OCI-LY7 (cell line): ENCODE results near the gene DIAPH1. TPM values are rescaled to one million over a fixed set of nuclear protein-coding genes. Genes with fewer than 3 reads are reported as not detected.
A peak's percentile ranks its signal among the peaks of the same experiment; 100 is the strongest.

Experiments used
- BruUV-seq: library from RNA; stranded (reverse); fragments of 400-500 nt; replicated peaks from 2 replicates; lab custom pipeline; 2021; lab: Mats Ljungman, UMichigan
- CTCF ChIA-PET: fragments of 300-600 bp; sonication (Branson Sonifier 250); formaldehyde crosslinking; loops from one replicate; lab custom pipeline; 2022; ENCODE audit warnings: antibody characterized with exemption; ENCODE audit not compliant: unreplicated experiment; lab: Charles Lee
- POLR2A ChIA-PET: fragments of 300-600 bp; sonication (Branson Sonifier 250); formaldehyde crosslinking; loops from one replicate; lab custom pipeline; 2022; ENCODE audit warnings: antibody characterized with exemption; lab: Charles Lee
- DNase-seq: peaks from one replicate; pipeline ENCODE4 v3.0.0-alpha.2; 2015; ENCODE audit warnings: low spot score
- H2AFZ ChIP-seq: fragments of 200-600 bp; sonication (generic), shearing (Covaris generic); 2 replicates; pipeline ENCODE4 v1.6.1; 2014; ENCODE audit warnings: mild to moderate bottlenecking, antibody characterized with exemption, low read length, moderate library complexity
- H3K27ac ChIP-seq: fragments of 200-600 bp; sonication (generic); 2 replicates; pipeline ENCODE4 v1.5.1; 2014; ENCODE audit warnings: mixed run types, low read depth, mild to moderate bottlenecking, moderate library complexity, low read length, inconsistent platforms; ENCODE audit not compliant: poor library complexity, severe bottlenecking
- H3K36me3 ChIP-seq: fragments of 200-600 bp; sonication (generic); 2 replicates; pipeline ENCODE4 v1.6.1; 2014; ENCODE audit warnings: mild to moderate bottlenecking, antibody characterized with exemption, low read length, moderate library complexity, mixed read lengths; ENCODE audit not compliant: insufficient read depth
- H3K4me1 ChIP-seq: fragments of 200-600 bp; sonication (generic); 2 replicates; pipeline ENCODE4 v1.5.1; 2014; ENCODE audit warnings: mild to moderate bottlenecking, low read length; ENCODE audit not compliant: insufficient read depth, poor library complexity, severe bottlenecking
- H3K4me2 ChIP-seq: fragments of 200-600 bp; sonication (generic); 2 replicates; pipeline ENCODE4 v1.6.1; 2014; ENCODE audit warnings: mild to moderate bottlenecking, low read length
- H3K4me3 ChIP-seq: fragments of 200-600 bp; sonication (generic); 2 replicates; pipeline ENCODE4 v1.5.1; 2014; ENCODE audit warnings: mild to moderate bottlenecking, low read depth, low read length; ENCODE audit not compliant: poor library complexity, severe bottlenecking
- H3K79me2 ChIP-seq: fragments of 200-600 bp; sonication (generic); 2 replicates; pipeline ENCODE4 v1.6.1; 2016; ENCODE audit warnings: low read depth, mild to moderate bottlenecking, low read length, moderate library complexity, mixed read lengths; ENCODE audit not compliant: insufficient read depth
- H3K9me2 ChIP-seq: fragments of 200-600 bp; sonication (generic); 2 replicates; pipeline ENCODE4 v1.6.1; 2016; ENCODE audit warnings: mild to moderate bottlenecking, low read length, mixed read lengths; ENCODE audit not compliant: insufficient read depth
- H3K9me3 ChIP-seq: fragments of 200-600 bp; sonication (generic); 2 replicates; pipeline ENCODE4 v1.6.1; 2014; ENCODE audit warnings: mild to moderate bottlenecking, mixed run types, low read length, mixed read lengths
- H4K20me1 ChIP-seq: fragments of 200-600 bp; sonication (generic); 2 replicates; pipeline ENCODE4 v1.6.1; 2014; ENCODE audit warnings: mild to moderate bottlenecking, antibody characterized with exemption, low read length, moderate library complexity, mixed read lengths; ENCODE audit not compliant: insufficient read depth
- EZH2phosphoT487 ChIP-seq: fragments of 200-600 bp; sonication (generic); IDR thresholded peaks from 2 replicates; pipeline ENCODE4 v1.6.1; 2018; ENCODE audit warnings: low read depth, borderline replicate concordance, mild to moderate bottlenecking, mixed run types, antibody characterized with exemption, low read length, moderate library complexity, mixed read lengths
- intact Hi-C: fragments of 100-400 bp; cut with micrococcal nuclease; formaldehyde crosslinking; loops from one replicate; pipeline ENCODE4 v1.10.0; 2022; ENCODE audit not compliant: unreplicated experiment
- total RNA-seq, 2 experiments: library from RNA; depleted of rRNA in 1 of 2; stranded (reverse); fragments of >200 nt in 1 of 2; shearing (Covaris generic) in 1 of 2; gene quantifications; 2 replicates each; pipeline ENCODE4 v1.2.3, GENCODE V29; 2014 to 2022
- TF ChIP-seq, protein P1 (sequence below): fragments of 200-600 bp; sonication (generic); conservative IDR thresholded peaks from 2 replicates; pipeline ENCODE4 v1.5.1; 2014; ENCODE audit warnings: mild to moderate bottlenecking, antibody characterized with exemption, low read length, moderate library complexity, mixed read lengths

Gene DIAPH1
- total RNA-seq, 2 experiments from 2014 or later: 78.8 to 174 TPM

DNA sequence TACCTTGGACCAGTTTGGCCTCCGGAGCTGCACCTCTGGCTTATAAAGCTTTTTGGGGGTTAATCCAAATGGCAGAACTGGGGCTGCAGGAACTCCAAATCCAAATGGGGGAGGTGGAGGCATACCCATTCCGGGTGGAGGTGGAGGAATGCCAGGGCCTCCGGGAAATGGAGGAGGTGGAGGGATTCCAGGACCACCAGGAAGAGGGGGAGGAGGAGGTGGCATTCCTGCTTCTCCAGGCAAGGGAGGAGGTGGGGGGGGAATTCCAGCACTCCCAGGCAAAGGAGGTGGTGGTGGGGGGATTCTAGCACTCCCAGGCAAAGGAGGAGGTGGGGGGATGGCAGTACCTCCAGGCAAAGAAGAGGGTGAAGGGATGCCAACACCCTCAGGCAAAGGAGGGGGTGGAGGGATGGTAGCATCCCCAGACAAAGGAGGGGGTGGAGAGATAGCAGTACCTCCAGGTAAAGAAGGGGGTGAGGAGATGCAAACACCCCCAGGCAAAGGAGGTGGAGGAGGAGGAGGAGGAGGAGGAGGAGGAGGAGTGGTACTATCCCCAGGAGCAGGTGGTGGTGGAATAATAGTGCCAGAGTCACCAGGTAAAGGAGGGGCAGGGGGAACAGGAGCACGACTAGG is 45.2 kb downstream of the DIAPH1 start:
- POLR2A ChIA-PET: no interaction called here
- no peak for TF ChIP-seq EZH2phosphoT487
- TF ChIP-seq, protein P1, sequence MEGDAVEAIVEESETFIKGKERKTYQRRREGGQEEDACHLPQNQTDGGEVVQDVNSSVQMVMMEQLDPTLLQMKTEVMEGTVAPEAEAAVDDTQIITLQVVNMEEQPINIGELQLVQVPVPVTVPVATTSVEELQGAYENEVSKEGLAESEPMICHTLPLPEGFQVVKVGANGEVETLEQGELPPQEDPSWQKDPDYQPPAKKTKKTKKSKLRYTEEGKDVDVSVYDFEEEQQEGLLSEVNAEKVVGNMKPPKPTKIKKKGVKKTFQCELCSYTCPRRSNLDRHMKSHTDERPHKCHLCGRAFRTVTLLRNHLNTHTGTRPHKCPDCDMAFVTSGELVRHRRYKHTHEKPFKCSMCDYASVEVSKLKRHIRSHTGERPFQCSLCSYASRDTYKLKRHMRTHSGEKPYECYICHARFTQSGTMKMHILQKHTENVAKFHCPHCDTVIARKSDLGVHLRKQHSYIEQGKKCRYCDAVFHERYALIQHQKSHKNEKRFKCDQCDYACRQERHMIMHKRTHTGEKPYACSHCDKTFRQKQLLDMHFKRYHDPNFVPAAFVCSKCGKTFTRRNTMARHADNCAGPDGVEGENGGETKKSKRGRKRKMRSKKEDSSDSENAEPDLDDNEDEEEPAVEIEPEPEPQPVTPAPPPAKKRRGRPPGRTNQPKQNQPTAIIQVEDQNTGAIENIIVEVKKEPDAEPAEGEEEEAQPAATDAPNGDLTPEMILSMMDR: no peak
- Histone ChIP-seq H3K79me2 (no peaks in the 10 kb centered on the region), H3K4me1 (peaks cover 6% of the 10 kb centered on the region), H4K20me1 (no peaks in the 10 kb centered on the region), H3K4me2 (no peak overlapping the region), H3K9me2 (no peaks in the 10 kb centered on the region), H2AFZ (no peak overlapping the region), H3K9me3 (no peaks in the 10 kb centered on the region), H3K27ac (no peak overlapping the region), H3K4me3 (no peak overlapping the region), H3K36me3 (peaks cover 93% of the 10 kb centered on the region)
- no peak for DNase-seq
- BruUV-seq: no TSS peak
- CTCF ChIA-PET: no interaction called here
- intact Hi-C loops: no loop called here

DNA sequence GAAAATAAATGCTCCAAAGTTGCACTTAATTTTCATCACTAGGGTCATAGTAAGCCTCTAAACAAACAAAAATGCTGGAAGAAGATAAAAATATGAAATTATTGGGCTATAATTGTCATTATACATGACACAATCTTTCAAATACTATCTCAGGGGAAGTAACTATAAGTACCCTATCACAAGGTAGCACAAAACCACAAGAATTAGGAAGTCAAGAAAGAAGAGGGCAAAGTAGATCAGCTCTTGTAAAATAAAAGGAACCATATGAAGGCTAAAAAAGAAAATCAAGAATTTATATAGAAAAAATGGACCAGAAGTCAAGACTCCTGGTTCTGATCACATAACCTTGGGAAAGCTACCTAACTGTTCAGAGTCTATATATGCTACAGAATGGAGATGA is 48.1 kb downstream of the DIAPH1 start:
- no peaks in the 10 kb centered on the region for H3K79me2 ChIP-seq
- ChIA-PET CTCF (no interaction called here), POLR2A (no interaction called here)
- intact Hi-C loops: no loop called here
- TF ChIP-seq, protein P1: no peak
- no peak for TF ChIP-seq EZH2phosphoT487
- H4K20me1 ChIP-seq: no peaks in the 10 kb centered on the region
- no peaks in the 10 kb centered on the region for H3K9me3 ChIP-seq
- peaks cover 91% of the 10 kb centered on the region for H3K36me3 ChIP-seq
- DNase-seq: no peak
- H3K4me3 ChIP-seq: no peak overlapping the region
- BruUV-seq: no TSS peak
- peaks cover 6% of the 10 kb centered on the region for H3K4me1 ChIP-seq
- no peak overlapping the region for H3K4me2 ChIP-seq
- H2AFZ ChIP-seq: no peak overlapping the region
- no peaks in the 10 kb centered on the region for H3K9me2 ChIP-seq
- H3K27ac ChIP-seq: no peak overlapping the region

DNA sequence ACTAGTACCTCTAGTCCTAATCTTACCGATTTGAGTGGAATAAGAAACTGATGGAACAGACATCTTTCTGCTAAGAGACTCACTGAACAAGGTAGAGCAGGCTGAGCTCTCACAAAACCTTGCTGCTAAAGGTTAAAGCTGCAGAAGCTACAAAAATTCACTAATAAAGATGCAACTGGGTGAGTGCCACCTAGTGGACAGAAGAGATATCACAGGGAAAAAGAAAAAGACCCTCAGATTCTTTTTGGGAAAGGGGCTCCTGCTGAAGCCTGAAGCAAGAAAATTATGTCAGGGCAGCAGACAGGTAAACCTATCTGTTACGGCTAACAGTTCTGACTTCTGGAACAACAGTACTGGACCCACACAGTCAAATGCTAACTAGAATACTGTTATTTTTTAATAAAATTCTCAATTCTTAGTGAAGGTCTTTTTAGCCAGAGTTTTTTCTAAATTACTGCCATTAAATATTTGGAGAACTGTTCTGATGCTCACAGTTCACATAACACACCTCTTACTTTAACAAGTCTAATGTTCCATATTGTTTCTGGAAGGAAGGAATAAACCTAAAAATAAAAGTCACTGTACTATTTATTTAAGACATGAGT is 51.2 kb downstream of the DIAPH1 start:
- DNase-seq: peak; percentile 34
- ChIA-PET CTCF (interaction anchor here (0.8 to 1.0 kb wide), 2 partner anchors 9 to 52 kb away, joined by 4 to 5 read pairs; no protein-coding TSS in a partner anchor), POLR2A (interaction anchor here (0.6 to 1.3 kb wide), 6 partner anchors 8 to 376 kb away, joined by 3 to 5 read pairs (median 4); partner anchors contain the start of gene PCDHGB5)
- no peak overlapping the region for H2AFZ ChIP-seq
- no peak overlapping the region for H3K4me3 ChIP-seq
- intact Hi-C loops: loop anchor here (10.0 kb wide), 1 partner anchor 353 kb away; the partner anchor contains the start of gene PCDHB13
- peaks cover 14% of the 10 kb centered on the region for H3K4me1 ChIP-seq
- no peak overlapping the region for H3K27ac ChIP-seq
- no peak overlapping the region for H3K4me2 ChIP-seq
- H4K20me1 ChIP-seq: no peaks in the 10 kb centered on the region
- BruUV-seq: no TSS peak
- no peaks in the 10 kb centered on the region for H3K79me2 ChIP-seq
- TF ChIP-seq, protein P1: peak; percentile 99
- no peak for TF ChIP-seq EZH2phosphoT487
- H3K9me3 ChIP-seq: no peaks in the 10 kb centered on the region
- H3K36me3 ChIP-seq: peaks cover 95% of the 10 kb centered on the region
- H3K9me2 ChIP-seq: no peaks in the 10 kb centered on the region
